SU-DHL-6 (cell line): ENCODE measurements around the gene SPDYE4.

ENCODE experiments used
- H2AFZ ChIP-seq: fragments of 200-600 bp; sonication (generic); 2 replicates; pipeline ENCODE4 v1.6.1; 2014; ENCODE audit warnings: low read depth, mild to moderate bottlenecking, moderate library complexity, mixed read lengths, antibody characterized with exemption, low read length; ENCODE audit not compliant: severe bottlenecking
- H3F3A ChIP-seq: fragments of 200-600 bp; shearing (Covaris generic); 2 replicates; pipeline ENCODE4 v1.6.0; 2016; ENCODE audit warnings: antibody characterized with exemption, mild to moderate bottlenecking; ENCODE audit not compliant: insufficient read depth
- H3K27ac ChIP-seq: fragments of 200-600 bp; sonication (generic); 2 replicates; pipeline ENCODE4 v1.5.1; 2016; ENCODE audit warnings: low read depth, mild to moderate bottlenecking, low read length, moderate library complexity, mixed read lengths
- H3K27me3 ChIP-seq: fragments of 200-600 bp; sonication (generic), shearing (Covaris generic); 2 replicates; pipeline ENCODE4 v1.6.0; 2014; ENCODE audit warnings: mild to moderate bottlenecking, low read length
- H3K36me3 ChIP-seq: fragments of 200-600 bp; sonication (generic); 2 replicates; pipeline ENCODE4 v1.6.1; 2014; ENCODE audit warnings: mild to moderate bottlenecking, low read length, mixed read lengths
- H3K4me2 ChIP-seq: fragments of 300-600, 200-600 bp; shearing (Covaris generic), sonication (generic); 2 replicates; pipeline ENCODE4 v1.6.0; 2014; ENCODE audit warnings: low read length, low read depth, mild to moderate bottlenecking; ENCODE audit not compliant: poor library complexity, severe bottlenecking
- H3K4me3 ChIP-seq: fragments of 200-600 bp; sonication (generic); 2 replicates; pipeline ENCODE4 v1.5.1; 2014; ENCODE audit warnings: antibody characterized with exemption, low read length, mild to moderate bottlenecking, mixed read lengths; ENCODE audit not compliant: insufficient read depth, poor library complexity, severe bottlenecking
- H3K79me2 ChIP-seq: fragments of 200-600 bp; sonication (generic); 2 replicates; pipeline ENCODE4 v1.6.1; 2014; ENCODE audit warnings: mild to moderate bottlenecking, low read length, moderate library complexity; ENCODE audit not compliant: insufficient read depth
- H3K9ac ChIP-seq: fragments of 200-600 bp; sonication (generic); 2 replicates; pipeline ENCODE4 v1.7.0; 2014; ENCODE audit warnings: mild to moderate bottlenecking, low read length
- H3K9me2 ChIP-seq: fragments of 200-600 bp; sonication (generic); replicated peaks from 2 replicates; pipeline ENCODE4 v1.6.1; 2014; ENCODE audit warnings: low read length; ENCODE audit not compliant: insufficient read depth
- H3K9me3 ChIP-seq: fragments of 200-600 bp; sonication (generic); 2 replicates; pipeline ENCODE4 v1.6.1; 2014; ENCODE audit warnings: low read length, mixed read lengths; ENCODE audit not compliant: insufficient read depth
- H4K20me1 ChIP-seq: fragments of 200-600 bp; sonication (generic); 2 replicates; pipeline ENCODE4 v1.6.1; 2014; ENCODE audit warnings: low read depth, mild to moderate bottlenecking, antibody characterized with exemption, low read length, moderate library complexity, mixed read lengths
- CTCF ChIP-seq: fragments of 200-600 bp; sonication (generic); IDR thresholded peaks from one replicate; pipeline ENCODE4 v1.5.1; 2017; ENCODE audit warnings: antibody characterized with exemption, mild to moderate bottlenecking, low read length, moderate library complexity; ENCODE audit not compliant: insufficient read depth, poor library complexity, severe bottlenecking
- EZH2phosphoT487 ChIP-seq: fragments of 200-600 bp; sonication (generic), shearing (Covaris generic); conservative IDR thresholded peaks from 2 replicates; pipeline ENCODE4 v1.6.1; 2018; ENCODE audit warnings: mild to moderate bottlenecking, antibody characterized with exemption, low read length, moderate library complexity, mixed read lengths

Gene SPDYE4

GRCh38 chr17:8782176-8782575 is 23.8 kb upstream of the SPDYE4 start:
- Histone ChIP-seq H3K9me3 (no peaks in the 10 kb centered on the region), H3F3A (no peaks in the 10 kb centered on the region), H3K79me2 (no peaks in the 10 kb centered on the region), H3K4me3 (no peak overlapping the region), H3K27me3 (no peaks in the 10 kb centered on the region), H3K4me2 (no peak overlapping the region), H3K9me2 (no peaks in the 10 kb centered on the region), H3K27ac (no peak overlapping the region), H4K20me1 (no peaks in the 10 kb centered on the region), H3K36me3 (no peaks in the 10 kb centered on the region), H2AFZ (no peak overlapping the region), H3K9ac (no peak overlapping the region)
- no peak for TF ChIP-seq EZH2phosphoT487
- no peak for TF ChIP-seq CTCF

GRCh38 chr17:8781776-8782175 is 23.4 kb upstream of the SPDYE4 start:
- Histone ChIP-seq H3K27ac (no peak overlapping the region), H3F3A (no peaks in the 10 kb centered on the region)

GRCh38 chr17:8776881-8777280 is 18.5 kb upstream of the SPDYE4 start:
- Histone ChIP-seq H3F3A (no peaks in the 10 kb centered on the region), H4K20me1 (no peaks in the 10 kb centered on the region), H3K36me3 (no peaks in the 10 kb centered on the region), H3K9me2 (no peaks in the 10 kb centered on the region), H3K4me2 (no peak overlapping the region), H3K9ac (no peak overlapping the region), H3K9me3 (no peaks in the 10 kb centered on the region), H3K27me3 (no peaks in the 10 kb centered on the region), H3K4me3 (no peak overlapping the region), H3K79me2 (no peaks in the 10 kb centered on the region), H2AFZ (no peak overlapping the region), H3K27ac (no peak overlapping the region)
- TF ChIP-seq CTCF (no peak), EZH2phosphoT487 (no peak)

More at GRCh38 chr17:8781776-8782175, 23.4 kb upstream of the SPDYE4 start:
- Histone ChIP-seq H3K79me2 (no peaks in the 10 kb centered on the region), H2AFZ (no peak overlapping the region), H3K9ac (no peak overlapping the region), H3K9me2 (no peaks in the 10 kb centered on the region), H3K9me3 (no peaks in the 10 kb centered on the region), H4K20me1 (no peaks in the 10 kb centered on the region), H3K4me3 (no peak overlapping the region), H3K36me3 (no peaks in the 10 kb centered on the region), H3K27me3 (no peaks in the 10 kb centered on the region), H3K4me2 (no peak overlapping the region)
- TF ChIP-seq EZH2phosphoT487 (no peak), CTCF (no peak)
